HG02763 (cell line): ENCODE measurements around the gene PRAMEF5.
"Not testable (repeated sequence)": the region's sequence is repeated elsewhere in the genome, so short reads cannot be mapped to it uniquely, and the experiment has no call there.

Experiments
- ATAC-seq: cut with Tn5 transposase; IDR thresholded peaks from one replicate; pipeline ENCODE4 v1.9.1; 2021; ENCODE audit warnings: mild to moderate bottlenecking, moderate library complexity; ENCODE audit not compliant: unreplicated experiment

The PRAMEF5 gene

DNA sequence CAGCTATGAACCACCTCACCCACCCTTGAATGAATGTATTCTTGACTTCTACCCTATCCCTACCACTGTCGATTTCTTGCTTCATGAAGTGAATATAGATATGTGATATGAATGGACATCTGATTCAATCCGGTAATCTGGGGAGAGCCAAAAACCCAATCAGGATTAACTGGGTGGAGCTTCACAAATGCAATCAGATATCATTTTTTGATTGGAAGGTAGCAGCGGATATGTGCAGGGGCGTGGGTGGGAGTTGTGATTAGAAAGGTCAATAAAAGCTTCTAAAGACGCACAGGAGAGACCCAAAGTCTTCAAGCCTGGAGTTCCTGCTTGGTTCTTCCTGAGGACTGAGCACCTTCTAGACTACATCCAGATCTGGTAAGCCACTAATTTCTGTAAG lies at the start of gene PRAMEF5:
TSS of gene PRAMEF5 (plus strand) at position 301 of the 400 bp plus-strand sequence. CDS start 5,071 bp downstream, outside the sequence.
- not testable (repeated sequence) for ATAC-seq

DNA sequence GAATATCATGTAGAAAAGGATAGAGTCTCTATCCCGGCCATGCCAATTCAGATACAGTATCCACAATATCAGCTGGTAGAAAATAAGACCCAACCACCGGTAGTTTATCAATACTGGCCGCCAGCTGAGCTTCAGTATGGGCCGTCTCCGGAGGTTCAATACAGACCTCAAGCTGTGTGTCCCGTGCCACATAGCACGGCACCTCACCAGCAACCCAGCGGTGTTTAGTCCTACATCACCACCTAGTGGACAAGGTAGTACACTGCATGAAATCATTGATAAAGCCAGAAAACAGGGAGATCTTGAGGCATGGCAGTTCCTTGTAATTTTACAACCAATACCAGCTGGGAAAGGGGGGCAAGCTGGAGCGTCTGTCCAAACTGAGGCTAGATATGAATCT lies 45.3 kb upstream of the PRAMEF5 start:
- not testable (repeated sequence) for ATAC-seq

DNA sequence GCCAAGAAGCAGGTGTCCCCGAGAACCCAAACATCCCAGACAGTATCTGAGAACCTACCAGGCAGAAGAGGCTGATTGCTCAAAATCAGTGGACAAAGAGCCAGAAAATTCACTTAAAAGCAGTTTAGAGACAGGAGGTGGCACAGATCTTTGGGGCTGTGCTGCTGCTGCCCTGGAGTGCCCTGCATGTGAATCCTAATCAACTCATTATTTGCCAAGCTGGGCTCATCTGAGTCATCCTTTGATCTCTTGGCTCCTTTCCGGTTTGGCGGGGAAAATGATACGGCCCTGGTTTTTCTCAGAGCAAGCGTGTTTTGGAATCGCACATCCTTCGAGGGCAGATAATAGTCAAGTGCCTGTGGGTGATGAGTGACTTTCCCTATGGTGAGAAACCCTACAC lies 37.4 kb upstream of the PRAMEF5 start:
- ATAC-seq, result not testable (repeated sequence)

DNA sequence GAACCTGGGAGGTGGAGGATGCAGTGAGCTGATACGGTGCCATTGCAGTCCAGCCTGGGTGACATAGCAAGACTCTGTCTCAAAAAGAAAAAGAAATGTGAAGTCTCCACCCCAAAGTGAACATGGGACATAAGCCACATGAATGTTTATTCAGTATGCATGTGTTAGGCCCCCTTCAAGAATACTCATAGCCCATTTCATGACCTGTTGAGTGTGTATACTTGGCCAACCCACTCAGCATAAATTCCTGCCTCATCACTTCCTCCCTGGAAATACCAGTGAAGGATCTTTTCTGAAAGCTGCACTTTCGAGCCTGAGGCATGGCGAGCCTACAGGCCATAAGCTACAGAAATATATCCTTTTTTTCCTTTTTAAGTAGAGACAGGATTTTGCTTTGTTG lies 34.8 kb upstream of the PRAMEF5 start:
- not testable (repeated sequence) for ATAC-seq

DNA sequence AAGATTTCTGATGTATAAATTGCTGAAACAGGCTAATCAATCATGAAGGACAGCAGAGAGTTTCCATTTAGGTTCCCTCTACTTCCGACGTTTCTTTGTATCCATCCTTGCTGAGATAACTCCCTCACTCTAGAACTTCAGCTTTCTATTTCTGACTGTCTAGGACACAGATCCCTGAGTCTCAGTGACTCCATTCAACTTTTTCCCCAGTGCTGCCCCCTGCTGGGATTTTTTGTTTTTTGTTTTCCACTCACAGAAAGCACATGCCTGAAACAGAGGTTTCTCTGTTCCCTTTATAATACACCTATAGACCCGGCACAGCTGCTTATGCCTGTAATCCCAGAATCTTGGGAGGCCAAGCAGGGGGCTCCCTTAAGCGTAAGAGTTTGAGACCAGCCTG lies 31.2 kb upstream of the PRAMEF5 start:
- not testable (repeated sequence) for ATAC-seq

DNA sequence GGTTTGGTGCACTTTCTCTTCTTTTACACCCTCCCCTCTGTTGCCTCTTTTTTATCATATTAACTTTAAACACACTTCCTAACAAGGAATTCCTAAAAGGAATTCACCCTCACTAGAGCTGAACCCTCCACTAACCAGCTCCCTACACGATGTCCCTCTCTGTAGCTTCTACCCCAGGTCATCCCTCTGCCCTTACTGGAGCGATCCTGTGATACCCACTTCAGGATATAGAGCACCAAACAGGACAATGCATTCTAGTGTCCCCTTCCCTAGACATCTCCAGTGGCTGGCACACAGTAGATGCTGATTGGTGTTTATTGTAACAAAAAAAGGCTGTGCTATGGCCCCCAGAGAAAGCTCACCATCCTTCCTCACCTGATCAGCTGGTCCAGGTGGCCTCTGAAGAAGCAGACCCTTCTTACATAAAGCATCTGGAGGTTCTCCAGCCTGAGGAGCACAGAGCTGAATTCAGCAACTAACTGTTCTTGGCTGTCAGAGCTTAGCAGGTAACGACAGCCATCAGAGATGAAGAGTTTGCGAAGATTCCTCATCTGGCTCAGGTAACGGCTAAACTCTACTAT lies 29.4 kb upstream of the PRAMEF5 start:
- ATAC-seq, result no peak

DNA sequence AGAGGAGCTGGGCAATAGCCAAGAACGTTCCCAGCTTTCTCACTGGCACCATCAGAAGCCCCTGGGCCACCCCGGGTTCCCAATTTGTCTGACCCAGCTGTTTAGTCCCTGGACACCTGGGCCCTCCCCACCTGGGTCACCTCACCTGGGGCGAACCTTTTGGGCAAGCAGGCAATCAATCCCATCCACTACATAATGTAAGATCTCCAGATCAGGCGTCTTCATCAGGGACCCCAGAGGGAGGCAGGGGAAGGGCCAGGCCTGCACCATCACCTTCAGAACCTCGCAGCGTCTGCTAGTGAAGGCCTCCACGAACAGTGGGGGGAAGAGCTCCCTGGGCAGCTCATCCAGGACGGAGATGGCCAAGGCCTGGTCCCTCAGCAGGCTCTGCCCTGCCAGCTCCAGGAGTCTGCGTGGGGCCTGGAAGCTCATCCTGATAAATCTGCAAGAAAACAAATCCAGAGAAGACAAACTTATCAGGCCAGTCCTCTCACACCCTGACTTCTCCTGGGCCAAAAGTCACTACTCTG lies 28.3 kb upstream of the PRAMEF5 start, which contains the start of gene PRAMEF18:
TSS of gene PRAMEF18 (minus strand) at position 480 of the 530 bp plus-strand sequence. CDS start at position 432, 48 bp downstream.
- not testable (repeated sequence) for ATAC-seq

- ATAC-seq, result not testable (repeated sequence)
Measured at GRCh38 chr1:13227271-13228055, 26.5 kb upstream of the PRAMEF5 start.

DNA sequence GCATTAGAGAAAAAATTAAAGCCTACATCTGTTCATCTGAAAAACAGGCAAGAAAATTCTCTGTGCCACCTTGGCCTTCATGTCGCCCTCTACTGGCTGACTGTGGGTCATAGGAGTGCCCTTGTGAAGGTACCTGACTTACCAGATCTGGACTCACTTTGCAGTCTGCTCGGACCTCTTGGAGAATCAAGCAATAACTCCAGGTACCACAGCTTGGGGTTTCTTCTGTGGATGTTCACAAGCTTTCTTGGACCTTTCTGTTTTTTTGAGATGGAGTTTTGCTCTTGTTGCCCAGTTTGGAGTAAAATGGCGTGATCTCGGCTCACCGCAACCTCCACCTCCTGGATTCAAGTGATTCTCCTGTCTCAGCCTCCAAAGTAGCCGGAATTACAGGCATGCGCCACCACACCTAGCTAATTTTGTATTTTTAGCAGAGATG lies 25.6 kb upstream of the PRAMEF5 start:
- ATAC-seq, result no peak

- ATAC-seq, result not testable (repeated sequence)
Measured at GRCh38 chr1:13230096-13230495, 23.9 kb upstream of the PRAMEF5 start.

DNA sequence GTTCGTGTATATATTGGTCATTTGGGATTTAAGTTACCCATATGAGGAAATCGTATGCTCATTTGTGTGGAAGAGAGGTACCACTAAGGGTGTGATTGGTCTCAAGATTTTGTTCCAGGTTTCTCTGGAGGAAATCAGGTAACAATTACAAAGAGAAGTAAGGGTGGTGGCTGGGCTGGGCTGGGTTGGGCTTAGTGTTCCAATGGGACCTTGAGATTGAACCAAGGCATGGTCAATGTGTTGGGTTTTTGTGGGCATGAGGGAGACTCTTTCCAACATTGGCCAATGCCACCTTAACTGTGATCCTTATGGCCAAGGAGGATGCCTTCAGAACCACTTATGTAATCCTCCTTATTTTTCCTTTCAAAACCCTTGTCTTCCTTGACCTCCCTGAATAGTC lies 23.4 kb upstream of the PRAMEF5 start:
- not testable (repeated sequence) for ATAC-seq

- ATAC-seq, result not testable (repeated sequence)
Measured at GRCh38 chr1:13231061-13231750, 22.8 kb upstream of the PRAMEF5 start.

DNA sequence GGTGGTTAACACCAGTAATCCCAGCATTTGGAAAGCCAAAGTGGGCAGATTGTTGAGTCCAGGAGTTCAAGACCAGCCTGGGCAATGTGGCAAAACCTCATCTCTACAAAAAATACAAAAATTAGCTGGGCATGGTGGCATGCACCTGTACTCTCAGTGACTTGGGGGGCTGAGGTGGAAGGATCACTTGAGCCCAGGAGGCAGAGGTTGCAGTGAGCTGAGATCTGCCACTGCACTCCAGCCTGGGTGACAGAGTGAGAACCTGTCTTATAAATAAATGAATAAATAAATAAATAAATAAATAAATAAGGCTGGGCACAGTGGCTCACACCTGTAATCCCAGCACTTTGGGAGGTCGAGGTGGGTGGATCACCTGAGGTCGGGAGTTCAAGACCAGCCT lies 21.9 kb upstream of the PRAMEF5 start:
- not testable (repeated sequence) for ATAC-seq

DNA sequence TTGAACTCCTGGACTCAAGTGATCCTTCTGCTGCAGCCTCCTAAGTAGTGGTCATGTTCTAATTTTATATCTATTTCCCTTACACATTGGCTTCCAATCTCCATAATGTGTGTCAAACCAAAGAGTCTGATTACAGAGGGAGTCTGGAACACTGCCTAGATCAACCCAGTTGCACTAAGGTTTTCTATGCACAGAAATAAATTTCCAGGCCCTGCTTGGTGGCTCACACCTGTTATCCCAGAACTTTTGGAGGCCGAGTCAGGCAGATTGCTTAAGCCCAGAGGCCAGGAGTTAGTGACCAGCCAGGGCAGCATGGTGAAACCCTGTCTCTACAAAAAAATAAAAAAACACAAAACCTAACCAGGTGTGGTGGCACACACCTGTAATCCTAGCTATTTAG lies 19.9 kb upstream of the PRAMEF5 start:
- ATAC-seq, result not testable (repeated sequence)

DNA sequence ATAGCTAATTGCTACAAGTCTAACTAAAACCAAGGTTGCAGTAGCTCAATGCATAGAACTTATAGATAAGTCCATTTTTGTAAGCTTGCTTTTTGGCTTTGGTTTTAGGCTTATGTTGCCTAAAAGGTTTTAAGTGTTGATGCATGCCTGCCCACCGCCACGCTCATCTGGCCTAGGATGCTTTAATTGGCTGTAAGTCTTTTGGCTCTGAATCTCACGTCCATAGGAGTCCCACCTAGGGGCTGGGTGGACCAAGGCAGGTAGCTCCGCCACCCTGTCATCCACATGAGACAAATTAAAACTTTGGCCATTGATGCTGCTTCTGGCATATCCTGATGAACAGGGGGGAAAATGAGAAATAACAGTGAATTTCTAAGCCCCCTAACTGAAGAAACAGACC lies 16.4 kb upstream of the PRAMEF5 start:
- ATAC-seq, result not testable (repeated sequence)

DNA sequence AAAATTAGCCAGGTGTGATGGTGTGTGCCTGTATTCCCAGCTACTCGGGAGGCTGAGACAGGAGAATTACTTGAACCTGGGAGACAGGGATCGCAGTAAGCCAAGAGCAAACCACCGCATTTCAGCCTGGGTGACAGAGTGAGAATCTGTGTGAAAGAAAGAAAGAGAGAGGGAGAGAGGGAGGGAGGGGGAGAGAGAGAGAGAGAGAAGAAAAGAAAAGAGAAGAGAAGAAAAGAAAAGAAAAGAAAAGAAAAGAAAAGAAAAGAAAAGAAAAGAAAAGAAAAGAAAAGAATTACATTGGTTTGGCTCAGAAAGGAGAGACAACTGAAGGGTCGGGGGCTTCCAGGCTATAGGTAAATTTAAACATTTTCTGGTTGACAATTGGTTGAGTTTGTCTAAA lies 14.4 kb upstream of the PRAMEF5 start:
- not testable (repeated sequence) for ATAC-seq

GRCh38 chr1:13243536-13244263 lies 10.3 kb upstream of the PRAMEF5 start:
- ATAC-seq, result not testable (repeated sequence)

DNA sequence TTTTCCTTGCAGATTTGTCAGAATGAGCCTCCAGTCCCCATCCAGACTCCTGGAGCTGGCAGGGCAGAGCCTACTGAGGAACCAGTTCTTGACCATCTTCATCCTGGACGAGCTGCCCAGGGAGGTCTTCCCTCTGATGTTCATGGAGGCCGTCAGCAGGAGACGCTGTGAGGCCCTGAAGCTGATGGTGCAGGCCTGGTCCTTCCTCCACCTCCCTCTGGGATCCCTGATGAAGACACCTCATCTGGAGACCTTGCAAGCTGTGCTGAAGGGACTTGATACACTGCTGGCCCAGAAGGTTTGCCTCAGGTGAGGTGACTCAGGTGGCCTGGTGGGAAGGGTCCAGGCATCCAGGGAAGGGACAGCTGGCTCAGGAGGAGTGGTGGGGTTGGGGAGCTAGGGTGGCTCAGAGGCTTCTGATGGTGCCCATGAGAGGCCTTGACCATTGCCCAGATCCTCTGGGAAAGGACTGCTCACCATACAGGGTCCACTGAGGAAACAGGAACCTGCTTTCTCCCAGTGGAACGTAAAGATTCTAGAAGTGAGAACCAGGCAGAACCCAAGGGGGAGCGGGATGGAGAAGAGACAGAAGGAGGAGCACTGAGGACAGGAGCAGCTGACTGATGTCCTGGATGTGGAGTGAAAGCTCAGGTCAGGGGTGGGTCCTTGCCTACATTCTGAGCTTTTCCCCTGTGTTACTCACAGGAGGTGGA lies 8.0 kb upstream of the PRAMEF5 start:
- not testable (repeated sequence) for ATAC-seq

- ATAC-seq, result not testable (repeated sequence)
Measured at GRCh38 chr1:13246554-13246871, 7.5 kb upstream of the PRAMEF5 start.

GRCh38 chr1:13247122-13247521 lies 6.9 kb upstream of the PRAMEF5 start:
- not testable (repeated sequence) for ATAC-seq
